Esophagus muscularis mucosa (tissue), 4 donors: ENCODE results near the gene HOXD8.

ENCODE experiments used
- CTCF ChIP-seq, 3 experiments: fragments of 200-600 bp in 2 of 3; fragments of 450-650 bp in 1 of 3; sonication (generic) in 2 of 3; IDR thresholded peaks; one replicate each; pipeline ENCODE4 v1.5.1; 2017 to 2019; ENCODE audit warnings: antibody characterized with exemption in 3 of 3, mild to moderate bottlenecking in 2 of 3, moderate library complexity in 1 of 3
- EP300 ChIP-seq: sonication (generic); formaldehyde crosslinking; IDR thresholded peaks from one replicate; pipeline ENCODE4 v1.6.1; 2017; ENCODE audit warnings: antibody characterized with exemption
- POLR2A ChIP-seq: fragments of 450-650 bp; IDR thresholded peaks from one replicate; pipeline ENCODE4 v1.6.1; 2017; ENCODE audit warnings: antibody characterized with exemption, moderate library complexity, mild to moderate bottlenecking, low read depth
- POLR2AphosphoS5 ChIP-seq, 2 donors: sonication (generic); formaldehyde crosslinking; IDR thresholded peaks; one replicate each; pipeline ENCODE4 v1.6.1; 2017; ENCODE audit warnings: antibody characterized with exemption in 2 of 2

GRCh38 chr2:176175709-176176607 lies 46.5 kb downstream of the HOXD8 start:
- no peak for TF ChIP-seq CTCF (IDR thresholded peaks at IDR 0.05)
- TF ChIP-seq POLR2AphosphoS5 (IDR thresholded peaks at IDR 0.05): no peak
- no peak for TF ChIP-seq POLR2A
- no peak for TF ChIP-seq EP300
